Nephron progenitor cell (in vitro differentiated cells): Measurements from ENCODE around the gene ATIC.

Source experiments
- DNase-seq: peaks from one replicate; pipeline ENCODE4 v3.0.0; 2021
- H3K27ac Mint-ChIP-seq: 2 replicates; pipeline ENCODE4 v1.8.0; 2021; ENCODE audit warnings: mild to moderate bottlenecking, moderate library complexity, mixed read lengths
- H3K27me3 Mint-ChIP-seq: 2 replicates; pipeline ENCODE4 v1.8.0; 2021; ENCODE audit warnings: mild to moderate bottlenecking, low read depth, mixed read lengths; ENCODE audit not compliant: poor library complexity
- H3K36me3 Mint-ChIP-seq: 2 replicates; pipeline ENCODE4 v1.8.0; 2021; ENCODE audit warnings: low read depth, mixed read lengths
- H3K4me1 Mint-ChIP-seq: 2 replicates; pipeline ENCODE4 v1.8.0; 2021; ENCODE audit warnings: mixed read lengths
- H3K4me3 Mint-ChIP-seq: 2 replicates; pipeline ENCODE4 v1.8.0; 2021; ENCODE audit warnings: mild to moderate bottlenecking, moderate library complexity, mixed read lengths
- H3K9me3 Mint-ChIP-seq: 2 replicates; pipeline ENCODE4 v1.8.0; 2021; ENCODE audit warnings: mild to moderate bottlenecking, moderate library complexity, mixed read lengths
- CTCF ChIP-seq: fragments of 200-600 bp; sonication (generic); IDR thresholded peaks from 2 replicates; pipeline ENCODE4 v1.5.0; 2021; ENCODE audit warnings: antibody characterized with exemption

ATIC gene

GRCh38 chr2:215382011-215382410 is 70.2 kb downstream of the ATIC start:
- peaks cover 90% of the 10 kb centered on the region for H3K36me3 Mint-ChIP-seq
- H3K27ac Mint-ChIP-seq, result no peak overlapping the region
- DNase-seq, result no peak
- H3K4me3 Mint-ChIP-seq, result no peak overlapping the region
- H3K27me3 Mint-ChIP-seq, result no peaks in the 10 kb centered on the region
- no peaks in the 10 kb centered on the region for H3K9me3 Mint-ChIP-seq
- TF ChIP-seq CTCF, result no peak
- H3K4me1 Mint-ChIP-seq, result no peaks in the 10 kb centered on the region

GRCh38 chr2:215382480-215382879 is 70.6 kb downstream of the ATIC start:
- H3K27me3 Mint-ChIP-seq, result no peaks in the 10 kb centered on the region
- H3K4me3 Mint-ChIP-seq, result no peak overlapping the region
- TF ChIP-seq CTCF, result no peak
- H3K4me1 Mint-ChIP-seq, result no peaks in the 10 kb centered on the region
- H3K9me3 Mint-ChIP-seq, result no peaks in the 10 kb centered on the region
- H3K36me3 Mint-ChIP-seq, result peaks cover 90% of the 10 kb centered on the region
- H3K27ac Mint-ChIP-seq, result no peak overlapping the region
- DNase-seq, result no peak

GRCh38 chr2:215383652-215384279 is 71.9 kb downstream of the ATIC start:
- no peak for DNase-seq
- peaks cover 84% of the 10 kb centered on the region for H3K36me3 Mint-ChIP-seq
- H3K27ac Mint-ChIP-seq, result no peak overlapping the region
- no peaks in the 10 kb centered on the region for H3K4me1 Mint-ChIP-seq
- no peak for TF ChIP-seq CTCF
- H3K27me3 Mint-ChIP-seq, result no peaks in the 10 kb centered on the region
- no peaks in the 10 kb centered on the region for H3K9me3 Mint-ChIP-seq
- no peak overlapping the region for H3K4me3 Mint-ChIP-seq

- Mint-ChIP-seq H3K36me3 (peaks cover 77% of the 10 kb centered on the region), H3K9me3 (no peaks in the 10 kb centered on the region), H3K27ac (no peak overlapping the region), H3K4me3 (no peak overlapping the region), H3K4me1 (no peaks in the 10 kb centered on the region), H3K27me3 (no peaks in the 10 kb centered on the region)
- DNase-seq, result no peak
- no peak for TF ChIP-seq CTCF
Observed at GRCh38 chr2:215384710-215385109, 72.9 kb downstream of the ATIC start.

GRCh38 chr2:215386566-215386965 is 74.7 kb downstream of the ATIC start:
- no peak overlapping the region for H3K4me3 Mint-ChIP-seq
- no peaks in the 10 kb centered on the region for H3K27me3 Mint-ChIP-seq
- H3K27ac Mint-ChIP-seq, result no peak overlapping the region
- peaks cover 80% of the 10 kb centered on the region for H3K36me3 Mint-ChIP-seq
- no peaks in the 10 kb centered on the region for H3K4me1 Mint-ChIP-seq
- H3K9me3 Mint-ChIP-seq, result no peaks in the 10 kb centered on the region
- TF ChIP-seq CTCF, result no peak
- DNase-seq, result no peak

- H3K27ac Mint-ChIP-seq, result no peak overlapping the region
- peaks cover 80% of the 10 kb centered on the region for H3K36me3 Mint-ChIP-seq
Observed at GRCh38 chr2:215388002-215388728, 76.3 kb downstream of the ATIC start.

More at GRCh38 chr2:215388002-215388728, 76.3 kb downstream of the ATIC start:
- no peak for TF ChIP-seq CTCF
- no peaks in the 10 kb centered on the region for H3K27me3 Mint-ChIP-seq
- peaks cover 5% of the 10 kb centered on the region for H3K4me1 Mint-ChIP-seq
- DNase-seq, result no peak
- H3K9me3 Mint-ChIP-seq, result no peaks in the 10 kb centered on the region
- H3K4me3 Mint-ChIP-seq, result no peak overlapping the region
